NCI-H1694 treated with DMSO at 0.1 percent for 48 hours (cell line): ENCODE data around the gene CSNK1G1.

Experiments
- DNase-seq: peaks from one replicate; lab custom pipeline; 2025; lab: John Stamatoyannopoulos, UW

The CSNK1G1 gene

DNA sequence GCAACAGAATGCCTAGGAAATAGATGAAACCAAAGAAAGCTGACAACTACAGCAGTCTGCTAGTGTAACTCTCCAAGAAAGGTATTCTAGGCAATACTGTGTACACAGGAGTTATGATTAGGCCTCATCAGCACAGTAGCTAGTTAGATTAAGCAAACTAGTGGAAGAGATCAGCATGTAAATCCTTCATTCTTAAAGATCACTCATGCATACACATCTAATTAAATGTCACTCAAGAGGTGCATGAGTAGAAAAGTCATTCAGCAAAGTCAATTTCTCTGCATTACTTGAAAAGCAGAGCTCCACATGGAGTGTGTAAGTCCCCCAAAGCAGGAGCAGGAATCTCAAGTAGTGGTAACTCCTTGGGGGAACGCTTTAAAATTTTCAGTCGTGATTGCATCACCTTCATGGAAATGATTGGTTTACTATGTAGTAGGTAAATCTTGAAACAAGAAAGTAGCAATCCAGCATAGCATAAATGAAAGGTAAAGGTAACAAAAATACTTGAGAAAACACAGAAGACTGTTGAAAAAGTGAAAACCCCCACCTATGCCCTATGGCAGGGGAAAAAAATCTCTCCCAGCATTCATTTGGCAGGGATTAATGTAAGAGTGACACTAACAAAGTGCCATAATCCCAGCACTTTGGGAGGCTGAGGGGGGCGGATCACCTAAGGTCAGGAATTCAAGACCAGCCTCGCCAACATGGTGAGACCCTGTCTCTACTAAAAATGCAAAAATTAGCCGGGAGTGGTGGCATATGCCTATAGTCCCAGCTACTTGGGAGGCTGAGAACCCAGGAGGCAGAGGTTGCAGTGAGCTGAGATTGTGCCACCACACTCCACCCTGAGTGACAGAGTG is 163.8 kb downstream of the CSNK1G1 start:
- no peak for DNase-seq

DNA sequence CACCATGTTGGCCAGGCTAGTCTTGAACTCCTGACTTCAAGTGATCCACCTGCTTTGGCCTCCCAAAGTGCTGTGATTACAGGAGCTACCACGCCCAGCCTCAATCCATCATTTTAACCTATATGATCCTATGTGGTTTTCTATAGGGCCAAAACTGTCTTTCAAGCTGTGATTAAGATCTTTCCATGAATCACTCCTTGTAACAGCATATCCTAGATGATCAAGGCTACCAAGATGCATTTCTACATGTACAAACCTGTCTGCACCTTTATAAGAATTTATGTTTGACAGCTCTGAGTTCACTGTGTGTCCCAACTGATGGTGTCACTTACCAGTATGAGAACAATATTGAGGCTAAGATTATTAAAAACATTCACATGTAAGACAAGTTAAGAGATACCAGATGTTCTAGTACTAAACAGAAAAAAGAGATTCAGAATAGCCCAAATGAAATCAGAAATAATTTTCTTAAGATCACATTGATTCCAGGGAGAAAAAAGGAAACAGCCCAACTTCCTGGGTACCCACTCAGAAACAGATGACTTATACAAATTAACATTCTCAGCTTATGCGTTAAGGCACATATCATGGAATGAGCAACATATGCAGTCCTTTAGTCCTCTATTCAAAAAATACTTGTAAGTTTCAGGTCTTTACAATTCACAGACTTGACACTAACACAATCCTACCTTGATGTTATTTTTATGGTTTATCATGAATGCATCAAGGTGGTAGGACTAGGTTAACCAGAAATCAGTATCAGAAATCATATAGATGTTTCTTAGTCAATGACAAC is 168.4 kb downstream of the CSNK1G1 start:
- no peak for DNase-seq

DNA sequence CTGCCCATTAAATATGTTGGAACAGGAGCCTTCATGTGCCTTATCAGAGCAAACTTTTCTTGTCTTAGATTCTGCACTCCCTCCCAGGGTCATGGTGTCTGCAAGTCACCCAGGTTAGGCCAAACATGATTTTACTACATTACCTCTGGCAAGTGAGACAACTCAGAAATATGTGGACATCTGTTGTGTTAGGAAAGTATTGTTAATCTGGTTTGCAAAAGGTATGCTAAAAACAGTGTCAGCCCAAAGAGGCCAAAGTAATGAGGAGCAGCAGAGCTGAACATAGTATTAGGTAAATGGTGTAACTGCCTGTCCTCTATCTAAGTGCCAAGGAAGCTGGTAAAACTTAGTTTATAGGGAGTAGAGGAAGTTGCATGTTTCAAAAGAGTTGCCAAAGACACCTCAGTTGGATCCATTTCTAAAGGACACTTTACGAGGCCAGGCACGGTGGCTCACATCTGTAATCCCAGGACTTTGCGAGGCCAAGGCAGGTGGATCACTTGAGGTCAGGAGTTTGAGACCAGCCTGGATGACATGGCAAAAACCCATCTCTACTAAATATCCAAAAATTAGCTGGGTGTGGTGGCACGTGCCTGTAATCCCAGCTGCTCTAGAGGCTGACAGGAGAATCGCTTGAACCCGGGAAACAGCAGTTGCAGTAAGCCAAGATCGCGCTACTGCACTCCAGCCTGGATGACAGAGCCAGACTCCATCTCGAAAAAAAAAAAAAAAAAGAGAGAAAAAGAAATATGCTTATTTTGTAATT is 170.6 kb downstream of the CSNK1G1 start:
- DNase-seq = no peak

DNA sequence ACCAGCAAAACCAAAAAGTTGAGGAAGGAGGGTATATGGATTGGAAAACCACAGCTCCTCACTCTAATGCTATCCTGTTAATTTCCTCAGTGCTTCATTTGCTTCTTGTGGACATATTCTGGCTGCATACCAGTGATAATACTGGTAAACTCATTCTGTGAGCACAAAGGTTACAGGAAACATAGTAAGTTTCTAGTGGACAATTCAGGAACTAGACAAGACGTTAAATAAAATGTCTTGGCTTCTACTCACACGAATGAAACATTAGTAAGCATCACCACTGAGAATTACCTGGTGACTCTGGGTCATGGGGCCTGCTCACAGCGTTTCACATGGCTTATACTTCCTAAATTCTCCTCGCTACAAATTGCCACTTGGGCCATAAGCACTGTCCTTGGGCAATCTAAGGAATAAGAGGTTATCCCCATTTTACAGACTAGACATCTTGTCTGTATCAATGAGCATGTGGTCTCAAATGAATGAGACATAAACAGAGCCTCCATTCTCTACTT is 173.1 kb downstream of the CSNK1G1 start:
- no peak for DNase-seq

DNA sequence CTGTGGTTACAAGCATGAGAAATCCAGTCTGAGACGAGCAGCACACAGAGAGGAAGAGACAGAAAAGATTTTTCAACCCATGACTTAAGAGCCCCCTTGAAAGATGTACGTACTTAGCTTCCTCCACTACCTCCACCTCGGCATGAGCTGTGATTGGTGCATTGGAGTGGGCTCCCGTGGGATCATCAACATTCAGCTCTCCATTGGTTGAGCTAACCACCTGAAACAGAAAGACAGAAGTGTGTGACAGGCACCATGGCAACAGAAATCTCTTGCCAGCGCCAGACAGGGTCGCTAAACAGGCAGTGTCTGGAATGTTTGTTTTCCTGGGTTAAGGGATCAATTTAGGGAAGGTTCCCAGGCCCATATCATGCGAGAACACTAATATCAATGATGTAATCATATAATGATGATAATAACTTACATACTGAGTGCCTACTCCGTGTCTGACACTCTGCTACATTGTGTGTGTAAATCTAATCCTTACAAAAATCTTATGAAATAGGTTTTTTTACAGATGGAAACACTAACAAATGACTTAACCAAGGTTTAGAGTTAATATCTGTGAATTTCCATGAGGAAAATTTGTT is 175.6 kb downstream of the CSNK1G1 start:
- DNase-seq = no peak

DNA sequence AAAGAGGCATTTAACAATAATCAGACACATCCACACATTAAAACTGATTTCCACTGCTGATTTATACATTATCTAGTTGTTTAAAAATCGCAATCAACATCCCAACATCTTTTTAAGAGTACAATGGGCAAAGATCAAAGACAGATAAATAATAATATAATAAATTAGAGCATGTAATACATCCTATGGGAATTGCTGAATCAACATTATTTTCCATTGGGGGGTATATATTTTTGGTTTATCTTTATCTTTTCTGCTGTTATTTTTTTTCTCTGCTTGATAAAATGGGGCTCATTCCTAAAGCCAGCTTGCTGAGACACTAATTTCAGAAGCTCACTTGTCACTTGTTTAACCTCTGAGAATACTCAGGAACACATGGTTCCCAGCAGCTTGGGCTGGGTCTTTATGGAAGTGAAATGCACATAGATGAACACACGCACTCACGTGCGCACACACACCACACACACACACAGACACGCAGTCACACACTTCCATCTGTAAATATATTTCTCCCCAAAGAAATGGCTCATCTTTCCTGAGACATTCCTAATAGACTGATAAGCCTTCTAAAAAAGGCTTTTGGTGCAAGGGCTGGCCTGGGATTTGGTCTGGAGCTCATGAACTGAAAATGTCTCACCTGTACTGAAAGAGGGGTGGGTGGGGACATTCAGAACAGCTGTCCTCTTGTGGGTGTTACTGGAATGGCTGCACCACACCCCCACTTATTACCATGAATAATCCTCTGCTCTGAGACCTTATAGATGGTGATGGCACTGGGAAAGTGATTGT is 189.7 kb downstream of the CSNK1G1 start:
- DNase-seq = no peak

DNA sequence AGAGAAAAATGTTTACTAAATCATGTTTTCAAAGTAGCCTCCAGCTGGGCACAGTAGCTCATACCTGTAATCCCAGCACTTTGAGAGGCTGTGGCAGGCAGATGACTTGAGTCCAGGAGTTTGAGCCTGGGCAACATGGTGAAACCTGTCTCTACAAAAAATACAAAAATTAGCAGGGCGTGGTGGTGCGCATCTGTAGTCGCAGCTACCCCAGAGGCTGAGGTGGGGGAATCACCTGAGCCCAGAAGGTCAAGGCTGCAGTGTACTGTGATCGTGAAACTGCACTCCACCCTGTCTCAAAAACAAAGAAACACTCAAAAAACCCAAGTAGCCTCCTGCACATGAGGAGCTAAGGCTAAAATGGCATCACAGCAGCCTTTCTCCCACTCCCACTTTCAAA is 191.5 kb downstream of the CSNK1G1 start:
- DNase-seq = no peak

DNA sequence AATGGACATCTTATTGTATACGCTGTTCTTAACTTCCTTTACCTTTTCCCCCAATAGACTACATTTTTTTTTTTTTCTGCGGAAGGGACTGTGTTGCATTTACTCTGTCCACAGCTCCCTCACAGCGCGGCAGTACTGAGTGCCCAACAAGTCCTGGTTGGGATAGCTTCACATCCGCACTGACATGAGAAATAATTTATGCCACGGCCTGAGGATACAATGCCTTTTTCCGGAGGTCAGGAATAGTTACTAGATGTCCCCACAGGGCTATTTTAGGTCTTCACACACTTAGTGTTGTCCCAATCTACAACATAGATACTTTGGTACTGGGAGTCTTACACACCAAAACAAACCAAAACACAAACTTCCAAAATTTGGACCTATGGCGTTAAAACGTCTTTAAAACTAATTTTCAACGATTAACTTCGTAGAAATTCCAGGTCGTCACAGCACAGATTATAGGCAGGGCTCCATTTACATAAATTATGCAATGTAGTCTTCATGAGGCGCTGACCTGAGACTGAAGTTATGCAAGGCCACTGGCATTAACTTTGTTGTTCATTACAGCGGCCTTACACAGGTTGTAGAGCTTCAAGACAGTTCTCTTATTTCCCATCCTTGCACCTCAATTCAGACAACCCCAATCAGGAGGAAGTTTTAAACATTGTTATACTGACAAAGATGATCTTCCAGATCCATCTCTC is 192.2 kb downstream of the CSNK1G1 start:
- no peak for DNase-seq

DNA sequence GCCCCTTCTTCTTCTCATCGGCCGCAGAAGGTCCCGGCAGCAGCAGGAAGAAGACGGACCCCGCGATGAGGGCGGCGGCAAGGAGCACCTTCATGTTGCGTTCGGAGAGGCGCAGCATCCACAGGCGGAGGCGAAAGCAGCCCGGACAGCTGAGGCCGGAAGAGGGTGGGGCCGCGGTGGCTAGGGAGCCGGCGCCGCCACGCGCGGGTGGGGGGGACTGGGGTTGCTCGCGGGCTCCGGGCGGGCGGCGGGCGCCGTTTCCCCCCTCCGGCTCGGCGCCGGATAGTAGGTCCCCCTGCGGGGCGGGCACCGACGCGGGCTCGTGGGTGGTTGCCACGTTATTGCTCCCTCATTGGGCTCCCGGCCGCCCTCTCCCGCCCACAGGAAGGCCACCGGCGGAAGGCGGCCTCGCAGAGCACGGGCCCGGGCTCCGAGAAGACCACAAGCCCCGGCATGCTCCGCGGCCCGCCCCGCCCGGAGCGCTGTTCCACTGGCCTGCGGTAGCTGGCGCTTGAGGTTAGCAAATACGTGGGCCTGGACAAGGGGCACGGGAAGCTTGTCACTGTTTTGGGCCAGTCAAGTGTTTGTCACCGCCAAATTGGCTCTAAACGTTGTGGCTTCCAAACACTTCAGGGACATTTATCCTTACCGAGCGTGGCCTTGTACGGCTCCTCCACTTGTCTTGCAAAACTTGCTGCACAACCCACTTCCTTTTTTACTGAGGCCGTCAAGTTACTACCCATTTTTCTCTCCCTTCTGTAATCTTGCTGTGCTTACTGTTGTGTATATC is 192.9 kb downstream of the CSNK1G1 start, which contains the start of gene PPIB:
TSS of gene PPIB (minus strand) at position 154 of the 790 bp plus-strand sequence. CDS start at position 118, 36 bp downstream.
- peak; percentile 90 for DNase-seq

DNA sequence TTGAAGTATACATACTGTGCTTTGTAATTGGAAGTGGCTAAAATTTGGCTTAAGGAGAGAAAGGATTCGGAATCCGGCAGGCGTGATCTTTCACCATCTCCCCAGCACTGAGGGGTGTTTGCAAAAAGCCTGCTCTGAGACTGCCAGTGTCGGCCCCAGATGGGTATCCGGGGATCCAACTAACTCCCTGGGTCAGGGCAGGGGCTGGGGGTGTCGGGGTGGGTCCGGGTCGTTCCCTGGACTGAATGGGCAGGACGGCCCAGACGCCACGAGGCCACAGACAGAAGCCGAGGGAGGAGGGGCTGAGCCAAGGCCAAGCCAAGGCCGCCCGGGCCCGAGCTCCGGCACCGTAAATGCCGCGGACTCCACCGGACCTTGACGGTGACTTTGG is 193.5 kb downstream of the CSNK1G1 start:
- DNase-seq = no peak

DNA sequence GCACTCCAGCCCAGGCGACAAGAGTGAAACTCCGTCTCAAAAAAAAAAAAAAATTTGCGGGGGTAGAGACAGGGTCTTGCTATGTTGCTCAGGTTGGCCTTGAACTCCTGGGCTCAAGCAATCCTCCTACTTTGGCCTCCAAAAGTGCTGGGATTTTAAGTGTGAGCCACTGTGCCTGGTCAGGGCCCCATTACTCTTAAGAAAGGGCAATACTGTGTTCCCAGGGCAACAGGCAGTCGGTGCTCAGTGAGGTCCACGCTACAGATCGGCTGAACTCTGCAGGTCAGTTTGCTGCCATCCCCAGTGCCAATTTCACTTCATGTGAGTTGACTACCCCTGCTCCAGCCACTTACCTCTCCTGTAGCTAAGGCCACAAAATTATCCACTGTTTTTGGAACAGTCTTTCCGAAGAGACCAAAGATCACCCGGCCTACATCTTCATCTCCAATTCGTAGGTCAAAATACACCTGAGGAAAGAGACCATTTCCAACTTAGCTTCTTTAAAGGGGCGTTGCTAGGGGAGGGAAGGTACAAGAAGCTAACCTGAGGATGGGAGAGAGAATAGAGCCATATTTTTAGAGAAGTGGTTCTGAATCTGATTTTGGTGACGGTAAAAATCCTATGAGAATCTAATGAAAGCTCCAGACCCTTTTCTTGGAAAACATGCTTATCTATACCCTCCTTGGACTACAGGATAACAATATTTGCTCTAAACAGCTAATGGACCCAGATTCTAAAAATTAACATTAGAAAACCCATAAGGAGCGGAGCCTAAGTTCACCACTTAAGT is 194.1 kb downstream of the CSNK1G1 start:
- no peak for DNase-seq

DNA sequence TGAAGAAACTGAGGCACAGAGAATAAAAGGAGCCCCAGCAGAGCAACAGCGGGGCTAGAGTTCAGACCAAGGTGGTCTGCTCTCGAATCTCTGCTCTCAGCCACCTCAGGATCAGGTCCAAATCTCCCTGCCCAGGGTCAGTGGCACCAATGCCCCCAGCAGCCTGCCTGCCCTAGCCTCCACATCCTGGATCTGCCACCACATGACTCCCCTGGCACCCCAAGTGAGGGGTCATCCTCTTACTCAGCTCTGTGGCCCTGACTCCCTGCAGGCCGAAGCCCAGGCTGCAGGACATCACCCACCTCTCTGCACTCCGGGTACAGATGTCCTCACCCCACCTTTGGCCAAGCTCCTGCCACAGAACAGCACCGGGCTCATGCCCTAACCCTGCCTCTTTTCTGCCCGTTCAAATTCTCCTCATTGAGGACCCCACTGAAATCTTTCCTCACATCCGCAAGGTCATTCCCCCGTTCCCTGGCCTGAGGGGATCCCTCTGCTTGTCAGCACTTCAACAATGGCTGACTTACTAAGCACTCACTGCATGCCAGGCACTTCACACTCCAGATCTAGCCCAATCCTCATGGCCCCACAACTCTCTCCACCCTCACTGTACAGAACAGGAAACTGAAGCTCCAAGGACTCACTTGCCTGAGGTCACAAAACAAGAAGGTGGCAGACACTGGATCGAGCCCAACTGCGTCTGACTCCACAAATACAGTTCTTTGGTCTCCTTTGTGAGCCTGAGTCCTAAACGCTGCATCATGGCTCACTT is 197.4 kb downstream of the CSNK1G1 start:
- DNase-seq = no peak

DNA sequence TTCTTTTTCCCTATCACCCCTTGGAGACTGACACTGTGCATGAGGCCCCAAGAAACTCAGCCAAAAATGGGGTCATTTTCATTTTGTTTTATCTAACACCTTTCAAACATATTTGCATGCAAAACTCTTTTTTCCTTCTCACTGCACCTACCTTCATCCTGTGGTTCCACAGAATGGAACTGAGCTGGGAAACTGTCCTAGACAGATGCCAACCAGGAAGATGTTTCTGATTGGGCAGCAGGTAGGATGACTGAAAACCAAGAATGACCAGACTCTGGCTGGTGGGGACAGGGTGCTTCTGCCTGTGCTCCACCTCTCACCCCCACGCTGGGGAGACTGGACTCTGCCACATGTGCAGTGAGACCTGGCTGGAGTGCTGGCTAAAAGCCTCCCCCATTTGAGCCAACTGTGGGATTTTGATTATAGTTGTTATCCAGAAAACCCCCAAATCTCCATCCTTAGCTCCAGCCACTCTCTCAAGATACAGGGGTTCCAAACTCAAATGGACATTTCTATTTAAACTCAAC is 198.3 kb downstream of the CSNK1G1 start:
- DNase-seq = no peak

DNA sequence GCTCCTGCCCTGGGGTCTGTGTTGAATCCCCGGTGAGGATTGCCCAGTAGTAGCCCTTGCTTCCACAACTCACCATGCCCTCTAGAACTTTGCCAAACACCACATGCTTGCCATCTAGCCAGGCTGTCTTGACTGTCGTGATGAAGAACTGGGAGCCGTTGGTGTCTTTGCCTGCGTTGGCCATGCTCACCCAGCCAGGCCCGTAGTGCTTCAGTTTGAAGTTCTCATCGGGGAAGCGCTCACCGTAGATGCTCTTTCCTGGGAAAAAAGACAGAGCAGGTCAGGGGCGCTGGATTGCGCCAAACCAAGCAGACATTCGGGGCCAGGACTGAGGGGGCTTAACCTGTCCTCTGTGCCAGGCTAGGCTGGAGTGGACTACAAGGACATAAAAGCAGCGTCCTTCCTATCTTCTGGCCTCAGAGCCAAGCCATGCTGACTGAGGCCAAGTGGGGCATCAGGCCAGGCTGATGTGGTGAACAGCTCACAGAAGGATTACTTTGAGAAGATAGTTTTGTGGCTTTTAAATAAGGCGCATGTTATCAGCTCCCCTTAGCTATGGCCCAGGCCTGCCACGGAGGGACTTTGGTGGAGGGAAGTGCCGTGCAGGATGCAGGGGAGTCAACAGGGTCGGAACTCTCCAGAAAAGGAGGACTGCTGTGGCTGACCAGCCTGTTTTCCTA is 199.2 kb downstream of the CSNK1G1 start:
- no peak for DNase-seq

DNA sequence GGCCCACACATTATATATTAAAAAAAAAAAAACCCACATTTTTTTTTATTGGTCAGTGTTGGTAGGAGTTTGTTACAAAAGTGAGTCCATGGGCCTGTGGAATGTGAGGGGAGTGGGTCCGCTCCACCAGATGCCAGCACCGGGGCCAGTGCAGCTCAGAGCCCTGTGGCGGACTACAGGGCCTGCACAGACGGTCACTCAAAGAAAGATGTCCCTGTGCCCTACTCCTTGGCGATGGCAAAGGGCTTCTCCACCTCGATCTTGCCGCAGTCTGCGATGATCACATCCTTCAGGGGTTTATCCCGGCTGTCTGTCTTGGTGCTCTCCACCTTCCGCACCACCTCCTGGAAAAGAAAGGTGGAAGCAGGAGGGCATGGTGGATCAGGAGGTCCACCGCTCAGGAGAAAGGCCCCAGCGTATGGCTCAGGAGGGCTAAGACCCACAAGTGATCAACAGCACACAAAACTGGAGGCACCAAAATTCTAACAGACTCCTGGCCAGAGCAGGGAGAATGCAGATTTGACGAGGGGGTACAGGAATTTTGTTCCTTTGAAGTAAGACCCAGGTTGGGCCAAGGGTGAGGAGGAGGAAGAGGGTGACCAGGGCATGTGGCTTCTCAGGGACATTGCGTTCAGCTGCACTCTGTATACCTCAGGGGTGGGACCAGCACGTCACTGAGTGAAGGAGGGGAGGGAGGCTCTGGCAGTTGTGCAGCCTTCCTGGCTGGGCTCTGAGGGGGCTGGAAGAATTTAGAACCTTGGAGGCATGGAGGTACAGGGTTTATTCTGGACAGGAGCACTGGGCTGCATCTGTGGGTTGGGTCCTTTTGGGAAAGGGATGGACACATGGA is 199.9 kb downstream of the CSNK1G1 start:
- no peak for DNase-seq
